ENCODE data around the gene NTNG2.

The NTNG2 gene

GRCh38 chr9:132147331-132147730 is 14.5 kb upstream of the NTNG2 start:
- no peak for DNase-seq

DNA sequence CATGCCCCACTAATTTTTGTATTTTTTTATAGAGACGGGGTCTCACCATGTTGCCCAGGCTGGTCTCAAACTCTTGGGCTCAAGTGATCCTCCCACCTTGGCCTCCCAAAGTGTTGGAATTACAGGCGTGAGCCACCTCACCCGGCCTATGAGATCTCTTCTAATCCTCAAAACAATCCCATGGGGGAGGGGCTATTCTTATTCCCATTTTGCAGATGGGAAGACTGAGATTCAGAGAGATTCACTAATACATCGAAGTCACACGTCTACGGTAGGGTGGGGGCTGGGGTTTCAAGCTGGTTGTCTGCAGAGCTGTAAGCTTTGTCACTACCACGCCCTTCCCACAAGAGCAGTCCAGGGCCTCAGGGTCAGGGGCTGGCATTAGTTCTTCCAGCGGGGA is 14.0 kb upstream of the NTNG2 start:
- no peak for DNase-seq

DNA sequence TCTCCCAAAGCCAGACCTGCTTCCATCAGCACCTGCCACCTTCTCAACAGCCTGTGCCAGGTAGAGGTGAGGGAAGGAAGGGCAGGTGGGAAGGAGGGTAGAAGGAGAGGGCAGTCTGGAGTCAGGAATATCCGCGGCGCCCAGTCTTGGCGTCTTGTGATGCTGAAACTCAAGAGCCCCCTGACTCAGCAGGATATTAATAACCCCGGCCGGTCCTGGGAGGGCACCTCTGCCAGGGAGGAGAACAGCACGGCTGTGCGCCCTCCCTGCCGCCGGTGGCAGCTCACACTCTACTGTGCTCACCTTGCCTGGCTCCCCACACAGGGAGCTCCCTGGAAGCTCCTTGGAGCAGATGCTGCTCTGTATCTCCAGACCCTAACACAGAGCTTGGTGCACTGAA is 11.6 kb upstream of the NTNG2 start:
- DNase-seq, result no peak

DNA sequence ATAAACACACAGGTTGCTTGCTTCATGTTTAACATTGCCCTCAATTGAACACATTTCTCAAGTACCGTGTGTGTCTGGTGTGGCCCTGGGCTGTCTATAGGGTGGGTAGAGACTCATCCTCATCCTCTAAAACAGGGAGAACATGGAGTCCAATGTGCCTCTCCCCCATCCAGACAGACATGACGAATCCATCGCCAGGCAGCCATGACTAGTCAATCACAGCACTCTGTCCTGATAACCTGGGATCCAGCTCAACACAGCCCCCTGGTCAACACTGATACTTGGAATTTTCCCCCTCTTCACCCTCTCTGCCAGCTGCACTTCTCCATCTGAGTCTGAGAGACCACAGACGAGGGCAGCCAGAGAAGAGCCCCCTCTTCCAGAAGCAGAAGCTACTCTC is 10.7 kb upstream of the NTNG2 start:
- no peak for DNase-seq

GRCh38 chr9:132152231-132152630 is 9.6 kb upstream of the NTNG2 start:
- no peak for DNase-seq

DNA sequence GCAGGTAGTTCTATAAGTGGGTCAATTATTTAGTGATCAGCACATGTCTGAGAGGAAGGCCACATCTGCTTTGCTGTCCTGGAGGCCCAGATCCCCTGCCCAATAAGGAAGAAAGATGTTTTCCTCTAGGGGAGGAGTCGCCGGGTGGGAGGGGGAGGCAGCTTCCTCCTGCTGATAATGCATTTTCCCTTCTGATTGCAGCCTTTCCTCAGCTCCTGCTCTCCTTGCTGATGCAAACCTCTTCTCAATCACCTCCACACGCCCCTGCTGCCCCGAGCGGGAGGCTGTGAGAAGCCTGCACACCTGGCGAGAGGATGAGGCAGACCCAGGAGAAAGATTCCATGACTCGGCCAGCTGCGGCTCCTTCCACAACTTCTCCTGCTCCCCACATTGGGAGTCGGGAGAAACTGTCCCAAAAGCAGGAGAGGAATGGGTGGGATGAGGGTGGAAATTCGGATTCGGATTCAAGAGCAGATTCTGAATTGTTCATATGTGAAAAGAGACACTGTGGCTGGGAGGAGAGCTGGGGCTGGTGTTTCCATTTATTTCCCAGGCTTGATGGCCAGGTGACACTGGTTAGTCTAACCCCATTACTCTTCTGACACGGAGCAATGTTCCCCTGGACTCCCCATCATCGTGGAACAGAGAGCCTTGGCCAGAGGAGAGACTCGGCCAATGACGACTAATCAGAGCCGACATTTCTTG is 6.8 kb upstream of the NTNG2 start:
- no peak for DNase-seq

- no peak for DNase-seq
Observed at GRCh38 chr9:132155568-132155895, 6.3 kb upstream of the NTNG2 start.

- no peak for DNase-seq
Observed at GRCh38 chr9:132156262-132156661, 5.6 kb upstream of the NTNG2 start.

GRCh38 chr9:132157347-132158116 is 4.3 kb upstream of the NTNG2 start:
- no peak for DNase-seq

GRCh38 chr9:132160802-132161742 is 786 bp upstream of the NTNG2 start:
- DNase-seq, result peak; percentile 36

DNA sequence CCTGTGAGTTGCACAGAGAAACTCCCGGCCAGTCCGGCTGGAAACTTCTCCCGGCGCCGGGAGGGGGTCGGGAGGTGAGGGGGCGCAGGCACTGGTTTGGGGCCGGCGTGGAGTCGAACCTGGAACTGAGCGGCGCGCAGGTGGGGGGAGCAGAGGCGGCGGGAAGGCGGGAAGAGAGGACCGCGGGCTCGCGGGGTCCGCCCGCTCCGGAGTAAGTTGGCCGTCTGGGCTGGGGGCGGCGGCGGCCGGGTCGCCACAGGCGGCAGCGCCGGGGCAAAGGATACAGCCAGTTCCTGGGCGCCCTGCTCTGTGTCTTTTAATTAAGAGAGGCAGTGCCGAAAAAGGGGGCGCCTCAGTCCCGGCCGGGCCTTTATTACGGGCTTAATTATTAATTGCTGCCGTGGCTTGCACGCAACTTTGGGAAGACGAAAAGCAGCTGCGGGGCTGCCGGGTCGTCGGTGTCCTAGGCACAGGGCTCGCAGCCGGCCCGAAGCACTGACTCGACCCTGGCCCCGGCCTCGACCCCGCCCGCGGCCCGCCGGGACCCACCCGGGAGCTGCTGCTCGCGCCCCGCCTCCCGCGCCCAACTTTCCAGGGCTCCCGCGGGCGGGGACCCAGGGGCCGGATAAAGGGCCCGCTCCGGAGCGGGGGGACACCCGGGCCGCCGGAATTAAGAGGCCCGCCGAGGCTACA is 1.1 kb downstream of the NTNG2 start:
- DNase-seq, result no peak

GRCh38 chr9:132163457-132163875 is 1.6 kb downstream of the NTNG2 start:
- no peak for DNase-seq

DNA sequence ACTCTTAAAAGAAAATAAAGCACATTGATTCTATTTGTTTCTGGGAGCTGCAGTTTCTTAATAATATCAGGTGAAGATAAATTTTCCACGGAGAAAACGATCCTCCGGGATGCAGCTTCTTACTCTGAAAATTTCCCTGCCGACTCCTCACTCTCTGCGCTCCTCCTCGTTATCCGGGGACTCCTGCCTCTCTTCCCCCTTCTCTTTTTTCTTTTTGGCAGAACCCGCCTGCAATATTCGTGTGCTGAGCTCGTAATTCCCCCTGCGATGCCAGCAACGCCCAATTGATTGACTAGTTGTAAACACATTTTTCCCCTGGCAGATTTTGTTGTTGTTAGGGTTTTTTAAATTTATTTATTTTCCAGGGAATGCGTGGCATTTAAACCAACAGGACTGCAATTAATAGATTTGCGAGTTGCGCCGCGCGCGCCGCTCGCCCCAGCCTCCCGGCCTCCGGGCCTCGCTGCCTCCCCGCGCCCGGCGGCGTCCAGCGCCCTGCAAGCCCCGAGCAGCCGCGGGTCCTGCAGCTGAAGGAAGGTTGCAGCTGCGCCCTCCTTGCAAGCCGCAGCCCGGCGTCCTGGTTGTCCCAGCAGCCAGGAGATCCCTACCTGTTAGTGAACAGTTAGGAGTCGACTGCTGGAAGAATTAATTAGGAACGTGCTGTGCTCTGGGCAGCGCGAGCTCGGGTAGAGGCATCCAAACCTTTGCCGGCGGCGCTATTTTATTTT is 2.2 kb downstream of the NTNG2 start:
- DNase-seq, result no peak

DNA sequence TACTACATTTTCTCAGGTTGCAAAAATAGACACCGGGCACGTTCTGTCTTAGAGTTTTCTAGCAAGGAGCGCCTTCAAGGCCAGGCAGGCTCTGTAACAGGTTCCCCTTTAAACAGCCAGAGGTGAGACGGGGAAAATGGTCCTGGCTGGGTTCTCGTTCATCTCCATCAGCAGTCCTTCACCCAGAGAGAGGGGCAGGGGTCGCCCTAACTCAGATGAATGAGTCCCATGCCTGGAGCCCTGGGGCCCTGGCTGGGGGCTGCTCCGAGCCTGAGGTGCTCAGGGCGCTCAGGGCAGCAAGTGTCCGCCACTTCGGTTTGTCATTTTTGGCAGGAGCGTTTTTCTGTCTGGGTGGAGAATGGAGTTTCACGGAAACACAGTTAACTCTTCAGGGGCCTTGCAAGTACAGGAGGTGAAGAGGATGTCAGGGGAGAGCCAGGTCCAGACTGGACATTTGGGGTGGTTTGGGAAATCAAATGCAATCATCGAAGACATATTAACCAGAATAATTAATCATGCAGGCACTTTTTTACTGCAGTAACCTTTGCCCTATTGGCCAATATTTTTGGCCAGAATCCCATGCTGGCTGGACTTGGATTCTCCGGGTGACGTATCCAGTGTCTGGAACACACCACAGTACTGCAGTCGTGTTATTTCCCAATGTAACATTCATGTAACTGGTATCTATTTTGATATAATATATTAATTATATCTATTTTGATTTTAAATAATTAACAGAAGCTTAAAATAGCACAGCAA is 2.9 kb downstream of the NTNG2 start:
- no peak for DNase-seq

- DNase-seq, result no peak
Observed at GRCh38 chr9:132166599-132166998, 4.7 kb downstream of the NTNG2 start.

DNA sequence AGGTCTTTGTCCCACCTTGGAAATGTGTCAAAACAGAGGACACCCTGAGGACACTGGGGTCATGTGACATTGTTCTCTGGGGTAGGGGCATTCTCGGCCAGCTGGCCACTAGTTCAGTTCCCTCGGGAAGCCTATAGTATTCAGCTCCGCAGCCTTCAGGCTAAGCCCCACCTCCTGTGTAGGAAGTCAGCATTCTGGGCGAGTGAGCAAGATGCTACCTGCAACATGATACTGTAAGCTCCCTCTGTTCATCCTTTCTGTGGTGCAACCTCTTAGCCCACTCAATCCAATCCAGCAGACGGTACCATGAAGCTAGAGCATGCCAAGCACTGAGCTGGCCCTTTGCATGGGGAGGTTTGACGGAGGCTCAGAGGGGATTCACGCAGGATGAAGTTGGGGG is 5.3 kb downstream of the NTNG2 start:
- no peak for DNase-seq

- DNase-seq, result no peak
Observed at GRCh38 chr9:132168347-132168746, 6.5 kb downstream of the NTNG2 start.

DNA sequence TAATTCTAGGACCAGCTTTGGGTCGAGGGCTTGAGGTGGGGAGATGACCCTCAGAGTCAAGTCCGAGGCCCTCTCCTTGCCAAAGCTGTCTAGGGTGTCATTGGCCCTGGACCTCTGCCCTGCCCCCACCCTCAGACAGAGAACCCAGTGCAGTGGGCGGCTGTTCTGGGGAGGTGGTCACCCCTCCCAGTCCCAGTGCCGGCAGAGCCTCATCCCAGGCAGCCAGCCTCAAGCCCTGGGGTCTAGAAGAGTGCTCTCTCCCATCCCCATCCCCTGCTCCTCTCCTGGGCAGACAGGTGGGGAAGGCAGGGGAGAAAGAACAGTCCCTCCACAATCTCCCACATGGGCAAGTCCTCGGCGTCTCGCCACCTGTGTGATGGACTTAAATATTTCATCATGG is 7.0 kb downstream of the NTNG2 start:
- no peak for DNase-seq

DNA sequence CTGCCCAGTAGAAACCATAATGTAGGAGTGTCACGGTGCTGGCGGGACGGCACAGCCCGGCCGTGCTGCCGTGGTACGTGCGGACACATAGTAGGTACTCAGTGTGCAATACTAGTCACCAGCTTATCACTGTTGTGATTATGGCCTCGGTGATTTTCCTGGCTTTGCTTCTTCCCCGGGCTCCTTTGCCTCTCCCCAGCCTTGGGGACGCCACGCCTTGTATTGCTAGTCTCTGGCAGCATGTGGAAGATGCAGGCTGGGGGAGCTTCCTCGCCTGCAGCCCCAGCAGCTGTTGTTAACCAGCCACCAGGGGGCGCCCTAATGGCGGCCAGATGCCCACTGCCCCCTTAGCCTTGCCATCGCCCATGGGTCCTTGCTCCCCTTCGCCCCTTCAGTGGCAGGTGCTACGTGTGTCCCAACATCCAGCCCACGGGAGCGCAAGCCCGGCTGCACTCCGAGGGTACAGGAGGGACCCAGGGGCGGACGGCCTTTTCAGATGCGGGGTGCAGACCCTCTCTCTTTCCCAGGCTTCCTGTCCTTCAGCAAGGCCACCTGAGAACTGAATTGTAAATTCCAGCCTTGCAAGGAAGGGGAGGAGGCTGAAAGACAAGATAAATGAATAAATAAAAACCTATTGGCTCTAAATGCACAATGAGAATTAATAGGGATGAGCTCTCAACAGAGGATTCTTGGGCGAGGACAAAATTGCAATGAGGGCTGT is 8.0 kb downstream of the NTNG2 start:
- DNase-seq, result peak; percentile 21

DNA sequence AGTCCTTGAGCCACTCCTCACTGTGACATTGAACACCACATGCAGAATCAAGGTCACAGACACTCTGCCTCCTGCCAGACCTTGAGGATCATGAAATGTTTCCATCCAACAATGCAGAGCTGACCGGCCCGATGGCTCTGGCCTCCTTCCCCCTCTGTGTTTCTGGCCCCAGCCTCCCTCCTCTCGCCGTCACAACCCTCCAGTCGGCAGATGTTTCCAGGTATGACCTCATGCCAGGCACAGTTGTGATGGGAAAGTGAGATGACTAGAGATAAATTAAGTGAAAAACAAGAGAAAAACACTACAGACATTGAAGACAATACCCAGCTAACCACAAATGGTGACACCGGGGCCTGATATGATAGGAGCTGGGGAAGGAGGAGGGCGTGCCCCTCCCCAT is 9.8 kb downstream of the NTNG2 start:
- no peak for DNase-seq

- no peak for DNase-seq
Observed at GRCh38 chr9:132172185-132172584, 10.3 kb downstream of the NTNG2 start.
